SK-N-SH treated with all-trans-retinoic acid at 6 μM for 48 hours (cell line): ENCODE results near the gene QKI.

Source experiments
- ATAC-seq: fragments of 200-7000 bp; cut with Tn5 transposase; 3 replicates; pipeline ENCODE4 v1.9.1; 2020; ENCODE audit warnings: mild to moderate bottlenecking, moderate library complexity
- ARNTL ChIP-seq: fragments of 450-650 bp; formaldehyde crosslinking; IDR thresholded peaks from 2 replicates; pipeline ENCODE4 v1.5.0; 2020; ENCODE audit warnings: low read depth, mild to moderate bottlenecking, moderate library complexity, borderline replicate concordance
- BACH2 ChIP-seq: fragments of 250-450 bp; sonication (Bioruptor Pico); IDR thresholded peaks from 2 replicates; pipeline ENCODE4 v1.9.0; 2021; ENCODE audit warnings: mild to moderate bottlenecking, borderline replicate concordance
- CREB5 ChIP-seq: fragments of 250-450 bp; sonication (Bioruptor Pico); IDR thresholded peaks from 2 replicates; pipeline ENCODE4 v1.5.1; 2020; ENCODE audit warnings: low read depth, mild to moderate bottlenecking, moderate library complexity
- CSDC2 ChIP-seq: fragments of 250-450 bp; sonication (Bioruptor Pico); IDR thresholded peaks from 2 replicates; pipeline ENCODE4 v1.5.0; 2020; ENCODE audit warnings: mild to moderate bottlenecking, moderate library complexity
- CSRNP3 ChIP-seq: fragments of 250-450 bp; sonication (Bioruptor Pico); IDR thresholded peaks from 2 replicates; pipeline ENCODE4 v1.5.1; 2021; ENCODE audit warnings: mild to moderate bottlenecking, moderate library complexity
- ESRRG ChIP-seq: fragments of 250-450 bp; sonication (Bioruptor Pico); IDR thresholded peaks from 2 replicates; pipeline ENCODE4 v1.6.1; 2021; ENCODE audit warnings: mild to moderate bottlenecking
- GLIS3 ChIP-seq: fragments of 250-450 bp; sonication (Bioruptor Pico); IDR thresholded peaks from 2 replicates; pipeline ENCODE4 v1.5.0; 2020; ENCODE audit warnings: mild to moderate bottlenecking, moderate library complexity
- ISL1 ChIP-seq: fragments of 250-450 bp; sonication (Bioruptor Pico); IDR thresholded peaks from 2 replicates; pipeline ENCODE4 v2.1.2; 2022; ENCODE audit warnings: mild to moderate bottlenecking, moderate library complexity
- OSR1 ChIP-seq: fragments of 250-450 bp; sonication (Bioruptor Pico); IDR thresholded peaks from 2 replicates; pipeline ENCODE4 v1.8.0; 2022; ENCODE audit warnings: moderate library complexity, mild to moderate bottlenecking, inconsistent platforms
- PATZ1 ChIP-seq: fragments of 250-450 bp; sonication (Bioruptor Pico); IDR thresholded peaks from 2 replicates; pipeline ENCODE4 v1.8.0; 2020; ENCODE audit warnings: mild to moderate bottlenecking, moderate library complexity, borderline replicate concordance
- POU6F1 ChIP-seq: fragments of 250-450 bp; sonication (Bioruptor Pico); IDR thresholded peaks from 2 replicates; pipeline ENCODE4 v1.8.0; 2021; ENCODE audit warnings: low read depth, mild to moderate bottlenecking, moderate library complexity, borderline replicate concordance
- PPARA ChIP-seq: fragments of 250-450 bp; sonication (Bioruptor Pico); IDR thresholded peaks from 2 replicates; pipeline ENCODE4 v1.5.0; 2020; ENCODE audit warnings: mild to moderate bottlenecking, borderline replicate concordance
- SNAI2 ChIP-seq: fragments of 250-450 bp; sonication (Bioruptor Pico); IDR thresholded peaks from 2 replicates; pipeline ENCODE4 v1.5.0; 2020; ENCODE audit warnings: mild to moderate bottlenecking, moderate library complexity
- TCF4 ChIP-seq: fragments of 250-450 bp; sonication (Bioruptor Pico); IDR thresholded peaks from 2 replicates; pipeline ENCODE4 v1.8.0; 2021; ENCODE audit warnings: mild to moderate bottlenecking, moderate library complexity, borderline replicate concordance
- TSHZ2 ChIP-seq: fragments of 250-450 bp; sonication (Bioruptor Pico); IDR thresholded peaks from 2 replicates; pipeline ENCODE4 v1.5.0; 2020; ENCODE audit warnings: mild to moderate bottlenecking, moderate library complexity
- ZC3H10 ChIP-seq: fragments of 250-450 bp; sonication (Bioruptor Pico); IDR thresholded peaks from 2 replicates; pipeline ENCODE4 v1.5.1; 2021; ENCODE audit warnings: mild to moderate bottlenecking, moderate library complexity
- ZFP3 ChIP-seq: fragments of 250-450 bp; sonication (Bioruptor Pico); IDR thresholded peaks from 2 replicates; pipeline ENCODE4 v1.5.0; 2020; ENCODE audit warnings: mild to moderate bottlenecking, moderate library complexity
- ZNF565 ChIP-seq: fragments of 450-650 bp; formaldehyde crosslinking; conservative IDR thresholded peaks from 2 replicates; pipeline ENCODE4 v1.5.0; 2020; ENCODE audit warnings: low read depth, mild to moderate bottlenecking, moderate library complexity
- ZNF70 ChIP-seq: fragments of 450-650 bp; formaldehyde crosslinking; IDR thresholded peaks from 2 replicates; pipeline ENCODE4 v1.5.0; 2020; ENCODE audit warnings: mild to moderate bottlenecking, moderate library complexity
- ZNF8 ChIP-seq: fragments of 450-650 bp; formaldehyde crosslinking; IDR thresholded peaks from 2 replicates; pipeline ENCODE4 v1.5.0; 2020; ENCODE audit warnings: mild to moderate bottlenecking, moderate library complexity

The QKI gene

GRCh38 chr6:163571730-163572129 lies 157.2 kb downstream of the QKI start:
- TF ChIP-seq ISL1 (CRISPR knock-in tag) = no peak
- TF ChIP-seq ZNF70 = no peak
- no peak for TF ChIP-seq CSRNP3 (CRISPR knock-in tag)
- no peak for TF ChIP-seq POU6F1 (CRISPR knock-in tag)
- no peak for TF ChIP-seq TSHZ2 (CRISPR knock-in tag)
- TF ChIP-seq GLIS3 (CRISPR knock-in tag) = no peak
- TF ChIP-seq PPARA (CRISPR knock-in tag) = no peak
- no peak for TF ChIP-seq ZC3H10 (CRISPR knock-in tag)
- no peak for TF ChIP-seq ZNF8
- no peak for TF ChIP-seq ZFP3 (CRISPR knock-in tag)
- TF ChIP-seq CREB5 (CRISPR knock-in tag) = no peak
- TF ChIP-seq ARNTL (CRISPR knock-in tag) = no peak
- TF ChIP-seq SNAI2 (CRISPR knock-in tag) = no peak
- no peak for TF ChIP-seq OSR1 (CRISPR knock-in tag)
- TF ChIP-seq ESRRG (CRISPR knock-in tag) = no peak
- no peak for TF ChIP-seq BACH2 (CRISPR knock-in tag)
- TF ChIP-seq TCF4 (CRISPR knock-in tag) = no peak
- no peak for TF ChIP-seq PATZ1
- no peak for TF ChIP-seq CSDC2
- TF ChIP-seq ZNF565 = no peak
- ATAC-seq = no peak

- ATAC-seq = no peak
- TF ChIP-seq PATZ1 (no peak), CSRNP3 (CRISPR knock-in tag) (no peak)
These were observed 158.1 kb downstream of the QKI start for GRCh38 chr6:163572612-163573011.
